Measurements from ENCODE around the gene SRP14.

DNA sequence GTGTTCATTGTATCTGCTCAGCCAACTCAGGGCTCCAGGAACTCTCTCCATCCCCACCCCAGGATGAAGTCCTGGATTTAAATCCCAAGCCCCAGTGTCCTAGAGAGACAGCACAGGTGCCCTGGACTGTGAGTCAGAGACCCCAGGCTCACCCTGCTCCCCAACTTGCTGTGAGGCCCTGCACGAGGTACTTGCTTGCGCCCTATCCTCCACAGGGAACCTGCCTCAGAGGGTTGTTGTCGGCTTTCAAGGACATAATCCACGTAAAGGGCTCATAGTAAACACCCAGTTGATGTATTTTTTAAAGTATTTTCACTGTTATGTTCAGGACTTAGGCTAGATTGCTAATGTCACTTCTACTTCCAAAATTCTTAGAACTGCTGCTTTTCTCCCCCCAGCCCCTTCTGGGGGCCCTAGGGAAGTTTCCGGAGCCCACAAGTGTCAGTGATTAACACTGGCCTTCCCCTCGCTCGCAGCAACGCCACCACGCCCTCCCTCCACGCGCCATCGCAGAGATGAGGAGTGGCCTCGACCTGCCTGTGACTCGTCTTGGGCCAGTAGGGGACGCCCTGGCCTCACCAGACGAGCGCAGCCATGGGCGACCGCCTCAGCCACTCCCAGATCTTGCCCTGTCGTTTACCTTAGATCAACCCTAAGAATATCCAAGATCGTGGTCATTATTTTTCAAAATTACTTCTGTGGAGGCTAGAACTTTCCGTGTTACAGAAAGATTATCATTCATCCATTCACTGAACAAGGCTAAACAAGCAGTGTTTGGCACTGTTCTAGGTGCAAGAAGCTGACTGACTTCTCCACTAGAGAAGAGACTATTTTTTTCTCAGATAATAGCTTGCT, 6.0 kb upstream of the SRP14 start:
- TF ChIP-seq REST (IDR thresholded peaks at IDR 0.05) = no peak
- no peak for TF ChIP-seq BHLHE40 (IDR thresholded peaks at IDR 0.05; ENCODE audit: low read depth, low read length)
- TF ChIP-seq, protein P1, sequence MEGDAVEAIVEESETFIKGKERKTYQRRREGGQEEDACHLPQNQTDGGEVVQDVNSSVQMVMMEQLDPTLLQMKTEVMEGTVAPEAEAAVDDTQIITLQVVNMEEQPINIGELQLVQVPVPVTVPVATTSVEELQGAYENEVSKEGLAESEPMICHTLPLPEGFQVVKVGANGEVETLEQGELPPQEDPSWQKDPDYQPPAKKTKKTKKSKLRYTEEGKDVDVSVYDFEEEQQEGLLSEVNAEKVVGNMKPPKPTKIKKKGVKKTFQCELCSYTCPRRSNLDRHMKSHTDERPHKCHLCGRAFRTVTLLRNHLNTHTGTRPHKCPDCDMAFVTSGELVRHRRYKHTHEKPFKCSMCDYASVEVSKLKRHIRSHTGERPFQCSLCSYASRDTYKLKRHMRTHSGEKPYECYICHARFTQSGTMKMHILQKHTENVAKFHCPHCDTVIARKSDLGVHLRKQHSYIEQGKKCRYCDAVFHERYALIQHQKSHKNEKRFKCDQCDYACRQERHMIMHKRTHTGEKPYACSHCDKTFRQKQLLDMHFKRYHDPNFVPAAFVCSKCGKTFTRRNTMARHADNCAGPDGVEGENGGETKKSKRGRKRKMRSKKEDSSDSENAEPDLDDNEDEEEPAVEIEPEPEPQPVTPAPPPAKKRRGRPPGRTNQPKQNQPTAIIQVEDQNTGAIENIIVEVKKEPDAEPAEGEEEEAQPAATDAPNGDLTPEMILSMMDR (IDR thresholded peaks at IDR 0.05) = peak; percentile 83
- peak; percentile 57; the same call in 1 of the 2 replicates for TF ChIP-seq MYC (IDR thresholded peaks at IDR 0.05; ENCODE audit: borderline replicate concordance, low read length)
- no peak for TF ChIP-seq POLR2A (IDR thresholded peaks at IDR 0.05; ENCODE audit: low read length)
- no peak for TF ChIP-seq PHF8 (IDR thresholded peaks at IDR 0.05; ENCODE audit: borderline replicate concordance, low read depth)
- no peak for TF ChIP-seq RCOR1 (IDR thresholded peaks at IDR 0.05; ENCODE audit: low read depth, low read length)

Data from A549 (cell line).